ENCODE data around the gene UNC119.
A peak's percentile ranks its signal among the peaks of the same experiment; 100 is the strongest.
"Not testable (repeated sequence)": the region's sequence is repeated elsewhere in the genome, so short reads cannot be mapped to it uniquely, and the experiment has no call there.

The UNC119 gene

GRCh38 chr17:28578246-28579195 lies 26.1 kb upstream of the UNC119 start:
- no peaks in the 10 kb centered on the region for H3K27me3 ChIP-seq (ENCODE audit: control insufficient read depth, insufficient read depth, low read length)
- H3K4me1 ChIP-seq (ENCODE audit: control insufficient read depth, insufficient read depth, low read length) = peaks cover 11% of the 10 kb centered on the region
- H3K9me3 ChIP-seq (ENCODE audit: control insufficient read depth, low read length) = no peaks in the 10 kb centered on the region
- no peaks in the 10 kb centered on the region for H3K36me3 ChIP-seq (ENCODE audit: control insufficient read depth, insufficient read depth, low read length)
- no peak overlapping the region for H3K9ac ChIP-seq (ENCODE audit: low read length)
- no peak overlapping the region for H3K4me3 ChIP-seq (ENCODE audit: low read length)

- Histone ChIP-seq H3K36me3 (ENCODE audit: control insufficient read depth, insufficient read depth, low read length) (no peaks in the 10 kb centered on the region), H3K4me1 (ENCODE audit: control insufficient read depth, insufficient read depth, low read length) (peaks cover 22% of the 10 kb centered on the region), H3K9ac (ENCODE audit: low read length) (no peak overlapping the region), H3K27me3 (ENCODE audit: control insufficient read depth, insufficient read depth, low read length) (no peaks in the 10 kb centered on the region), H3K9me3 (ENCODE audit: control insufficient read depth, low read length) (no peaks in the 10 kb centered on the region), H3K4me3 (ENCODE audit: low read length) (peak overlapping the region; percentile 17)
Observed at GRCh38 chr17:28577466-28577824, 25.0 kb upstream of the UNC119 start.

GRCh38 chr17:28576758-28577465 lies 24.5 kb upstream of the UNC119 start, which contains the start of gene ALDOC:
Gene ALDOC, minus strand, starts transcription at chr17:28576895. Its CDS starts 1,363 bp downstream, at chr17:28575532.
- H3K36me3 ChIP-seq (ENCODE audit: control insufficient read depth, insufficient read depth, low read length) = no peaks in the 10 kb centered on the region
- peaks cover 25% of the 10 kb centered on the region for H3K4me1 ChIP-seq (ENCODE audit: control insufficient read depth, insufficient read depth, low read length)
- H3K27me3 ChIP-seq (ENCODE audit: control insufficient read depth, insufficient read depth, low read length) = no peaks in the 10 kb centered on the region
- no peaks in the 10 kb centered on the region for H3K9me3 ChIP-seq (ENCODE audit: control insufficient read depth, low read length)
- H3K4me3 ChIP-seq (ENCODE audit: low read length) = peak within 1 kb of the TSS; percentile 17
- H3K9ac ChIP-seq (ENCODE audit: low read length) = no peak within 1 kb of the TSS

GRCh38 chr17:28576016-28576415 lies 23.6 kb upstream of the UNC119 start:
- not testable (repeated sequence) for H3K9me3 ChIP-seq (ENCODE audit: control insufficient read depth, low read length); H3K9ac ChIP-seq (ENCODE audit: low read length); H3K27me3 ChIP-seq (ENCODE audit: control insufficient read depth, insufficient read depth, low read length); H3K36me3 ChIP-seq (ENCODE audit: control insufficient read depth, insufficient read depth, low read length); H3K4me3 ChIP-seq (ENCODE audit: low read length)
- peaks cover 25% of the 10 kb centered on the region for H3K4me1 ChIP-seq (ENCODE audit: control insufficient read depth, insufficient read depth, low read length)

GRCh38 chr17:28575126-28575795 lies 22.8 kb upstream of the UNC119 start:
- H3K9ac ChIP-seq (ENCODE audit: low read length) = no peak overlapping the region

GRCh38 chr17:28574526-28574925 lies 22.1 kb upstream of the UNC119 start:
- no peak overlapping the region for H3K4me3 ChIP-seq (ENCODE audit: low read length)
- H3K27me3 ChIP-seq (ENCODE audit: control insufficient read depth, insufficient read depth, low read length) = no peaks in the 10 kb centered on the region
- peaks cover 29% of the 10 kb centered on the region for H3K4me1 ChIP-seq (ENCODE audit: control insufficient read depth, insufficient read depth, low read length)
- no peaks in the 10 kb centered on the region for H3K9me3 ChIP-seq (ENCODE audit: control insufficient read depth, low read length)
- H3K36me3 ChIP-seq (ENCODE audit: control insufficient read depth, insufficient read depth, low read length) = no peaks in the 10 kb centered on the region
- H3K9ac ChIP-seq (ENCODE audit: low read length) = no peak overlapping the region

More at GRCh38 chr17:28575126-28575795, 22.8 kb upstream of the UNC119 start:
- H3K36me3 ChIP-seq (ENCODE audit: control insufficient read depth, insufficient read depth, low read length) = no peaks in the 10 kb centered on the region
- peaks cover 26% of the 10 kb centered on the region for H3K4me1 ChIP-seq (ENCODE audit: control insufficient read depth, insufficient read depth, low read length)
- no peak overlapping the region for H3K4me3 ChIP-seq (ENCODE audit: low read length)
- H3K27me3 ChIP-seq (ENCODE audit: control insufficient read depth, insufficient read depth, low read length) = no peaks in the 10 kb centered on the region
- no peaks in the 10 kb centered on the region for H3K9me3 ChIP-seq (ENCODE audit: control insufficient read depth, low read length)

- H3K9ac ChIP-seq (ENCODE audit: low read length) = no peak overlapping the region
- H3K27me3 ChIP-seq (ENCODE audit: control insufficient read depth, insufficient read depth, low read length) = no peaks in the 10 kb centered on the region
Observed at GRCh38 chr17:28573966-28574480, 21.6 kb upstream of the UNC119 start.

GRCh38 chr17:28573521-28573920 lies 21.1 kb upstream of the UNC119 start:
- H3K9ac ChIP-seq (ENCODE audit: low read length) = no peak overlapping the region
- H3K9me3 ChIP-seq (ENCODE audit: control insufficient read depth, low read length) = no peaks in the 10 kb centered on the region
- peaks cover 29% of the 10 kb centered on the region for H3K4me1 ChIP-seq (ENCODE audit: control insufficient read depth, insufficient read depth, low read length)

More at GRCh38 chr17:28573966-28574480, 21.6 kb upstream of the UNC119 start:
- no peak overlapping the region for H3K4me3 ChIP-seq (ENCODE audit: low read length)
- no peaks in the 10 kb centered on the region for H3K36me3 ChIP-seq (ENCODE audit: control insufficient read depth, insufficient read depth, low read length)
- H3K9me3 ChIP-seq (ENCODE audit: control insufficient read depth, low read length) = no peaks in the 10 kb centered on the region
- H3K4me1 ChIP-seq (ENCODE audit: control insufficient read depth, insufficient read depth, low read length) = peaks cover 29% of the 10 kb centered on the region

GRCh38 chr17:28573040-28573380 lies 20.6 kb upstream of the UNC119 start:
- peak overlapping the region; percentile 87 for H3K9ac ChIP-seq (ENCODE audit: low read length)
- H3K27me3 ChIP-seq (ENCODE audit: control insufficient read depth, insufficient read depth, low read length) = no peaks in the 10 kb centered on the region
- no peaks in the 10 kb centered on the region for H3K9me3 ChIP-seq (ENCODE audit: control insufficient read depth, low read length)
- peaks cover 29% of the 10 kb centered on the region for H3K4me1 ChIP-seq (ENCODE audit: control insufficient read depth, insufficient read depth, low read length)
- no peaks in the 10 kb centered on the region for H3K36me3 ChIP-seq (ENCODE audit: control insufficient read depth, insufficient read depth, low read length)
- H3K4me3 ChIP-seq (ENCODE audit: low read length) = no peak overlapping the region

More at GRCh38 chr17:28573521-28573920, 21.1 kb upstream of the UNC119 start:
- Histone ChIP-seq H3K27me3 (ENCODE audit: control insufficient read depth, insufficient read depth, low read length) (no peaks in the 10 kb centered on the region), H3K36me3 (ENCODE audit: control insufficient read depth, insufficient read depth, low read length) (no peaks in the 10 kb centered on the region), H3K4me3 (ENCODE audit: low read length) (no peak overlapping the region)

- peaks cover 29% of the 10 kb centered on the region for H3K4me1 ChIP-seq (ENCODE audit: control insufficient read depth, insufficient read depth, low read length)
- no peaks in the 10 kb centered on the region for H3K27me3 ChIP-seq (ENCODE audit: control insufficient read depth, insufficient read depth, low read length)
- H3K36me3 ChIP-seq (ENCODE audit: control insufficient read depth, insufficient read depth, low read length) = no peaks in the 10 kb centered on the region
- H3K4me3 ChIP-seq (ENCODE audit: low read length) = peak overlapping the region; percentile 43
- H3K9ac ChIP-seq (ENCODE audit: low read length) = peak overlapping the region; percentile 87
- H3K9me3 ChIP-seq (ENCODE audit: control insufficient read depth, low read length) = no peaks in the 10 kb centered on the region
Observed at GRCh38 chr17:28572259-28573039, 20.0 kb upstream of the UNC119 start.

Data from mucosa of stomach (tissue), 1 donor.